Activated CD4-positive, alpha-beta T cell treated with anti-CD3 and anti-CD28 coated beads, Interleukin-2, Interleukin-4, amounts not matched to agents 100 ng/mL and 50 ng/mL, durations not matched to agents 16 hours and 8 hours (primary cell): ENCODE measurements around the gene RFTN1.
A peak's percentile ranks its signal among the peaks of the same experiment; 100 is the strongest.

Experiments
- DNase-seq: peaks from one replicate; pipeline ENCODE4 v3.0.0-alpha.2; 2020; ENCODE audit warnings: low spot score

RFTN1 gene

DNA sequence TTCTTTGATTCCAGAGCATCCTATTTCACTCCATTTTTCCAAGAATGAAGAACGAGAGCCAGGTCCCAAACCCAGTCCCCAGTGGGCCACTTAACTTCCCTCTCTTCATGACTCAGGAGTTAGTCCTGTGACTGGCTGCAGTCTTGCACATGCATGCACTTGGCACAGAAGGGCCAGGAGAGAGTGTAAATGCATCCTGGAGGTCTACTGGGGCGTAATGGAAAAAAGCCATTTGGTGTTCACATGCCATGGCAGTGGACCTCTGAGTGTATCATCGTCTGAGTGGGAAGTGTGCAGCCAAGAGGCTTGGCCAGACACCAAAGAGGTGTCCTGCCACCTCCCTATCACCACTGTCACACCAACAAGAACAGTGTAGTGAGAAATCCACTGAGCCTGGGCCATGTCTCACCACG, 15.1 kb upstream of the RFTN1 start:
- no peak for DNase-seq

GRCh38 chr3:16528106-16528505, 14.6 kb upstream of the RFTN1 start:
- DNase-seq, result no peak

DNA sequence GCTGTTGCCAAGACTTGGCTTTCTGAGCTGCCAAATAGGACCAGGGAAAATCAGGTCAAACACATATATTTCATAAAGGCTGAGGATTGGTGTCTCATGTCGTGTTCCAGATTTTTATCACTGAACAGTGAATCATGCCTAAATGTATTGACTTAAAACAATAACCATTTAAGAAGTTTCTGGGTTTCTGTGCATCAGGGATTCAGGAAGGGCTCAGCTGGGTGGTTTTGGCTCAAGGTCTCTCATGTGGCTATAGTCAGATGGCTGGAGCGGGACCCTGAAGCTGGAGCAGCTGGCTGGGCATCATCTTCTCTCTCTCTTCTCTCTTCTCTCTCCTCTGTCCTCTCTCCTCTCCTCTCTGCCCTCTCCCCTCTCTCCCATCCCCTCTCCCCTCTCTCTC, 10.7 kb upstream of the RFTN1 start:
- no peak for DNase-seq

DNA sequence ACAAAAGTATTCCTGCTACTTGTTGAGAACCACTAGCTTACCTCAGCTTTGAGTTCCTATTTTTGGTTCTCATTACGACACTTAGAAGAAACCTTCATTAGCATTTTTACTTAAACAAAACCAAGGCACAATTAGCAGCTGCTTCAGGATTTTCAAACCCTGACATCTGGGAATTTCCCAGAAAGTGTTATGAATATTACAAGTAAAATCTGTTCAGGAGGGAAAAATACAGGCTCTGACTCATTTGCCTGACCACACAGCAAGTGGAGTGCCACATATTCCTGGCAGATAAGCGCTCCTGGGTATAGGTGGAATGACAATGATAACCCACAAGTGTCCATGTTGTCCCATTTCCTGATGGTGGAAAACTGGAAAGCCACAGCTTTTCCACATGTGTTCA, 10.3 kb upstream of the RFTN1 start:
- DNase-seq, result no peak

GRCh38 chr3:16522834-16523233, 9.3 kb upstream of the RFTN1 start:
- DNase-seq, result no peak

- DNase-seq, result peak; percentile 69
These were observed 7.7 kb upstream of the RFTN1 start for GRCh38 chr3:16520970-16521881.

DNA sequence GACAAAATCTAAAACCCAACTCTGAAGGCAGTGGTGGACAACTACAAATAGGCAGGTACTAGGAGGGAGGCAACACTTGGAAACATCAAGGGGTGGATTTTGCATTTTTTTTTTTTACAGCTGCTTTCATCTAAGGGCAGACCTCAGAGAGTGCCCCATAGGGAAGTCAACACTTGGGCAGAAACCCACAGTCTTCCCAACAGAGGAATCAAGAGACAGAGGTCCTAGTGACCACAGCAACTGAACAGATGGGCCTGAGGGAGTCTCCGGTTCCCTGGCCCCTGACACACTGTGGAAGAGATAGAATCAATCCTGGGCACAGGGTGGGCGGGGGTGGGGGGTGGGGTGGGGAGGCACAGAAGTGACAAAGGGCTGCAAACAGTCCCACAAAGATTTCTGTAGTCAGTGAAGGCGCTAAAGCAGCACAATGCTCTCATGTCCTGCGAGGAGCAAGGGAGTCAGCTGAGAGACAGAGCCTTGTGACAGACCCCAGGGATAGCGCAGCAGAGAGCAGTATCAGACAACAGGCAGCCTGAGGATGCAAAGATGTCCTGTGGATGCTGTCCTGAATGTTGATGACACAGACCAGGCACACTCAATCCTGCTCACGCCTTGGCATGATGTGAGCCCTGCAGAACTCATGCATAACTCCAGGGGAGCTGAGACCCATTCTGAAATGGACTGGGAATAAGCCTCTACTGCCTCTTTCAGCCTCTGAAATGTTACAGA, 6.9 kb upstream of the RFTN1 start:
- DNase-seq, result no peak

GRCh38 chr3:16516695-16517481, 3.4 kb upstream of the RFTN1 start:
- no peak for DNase-seq

- DNase-seq, result no peak
These were observed 2.5 kb upstream of the RFTN1 start for GRCh38 chr3:16515885-16516420.

DNA sequence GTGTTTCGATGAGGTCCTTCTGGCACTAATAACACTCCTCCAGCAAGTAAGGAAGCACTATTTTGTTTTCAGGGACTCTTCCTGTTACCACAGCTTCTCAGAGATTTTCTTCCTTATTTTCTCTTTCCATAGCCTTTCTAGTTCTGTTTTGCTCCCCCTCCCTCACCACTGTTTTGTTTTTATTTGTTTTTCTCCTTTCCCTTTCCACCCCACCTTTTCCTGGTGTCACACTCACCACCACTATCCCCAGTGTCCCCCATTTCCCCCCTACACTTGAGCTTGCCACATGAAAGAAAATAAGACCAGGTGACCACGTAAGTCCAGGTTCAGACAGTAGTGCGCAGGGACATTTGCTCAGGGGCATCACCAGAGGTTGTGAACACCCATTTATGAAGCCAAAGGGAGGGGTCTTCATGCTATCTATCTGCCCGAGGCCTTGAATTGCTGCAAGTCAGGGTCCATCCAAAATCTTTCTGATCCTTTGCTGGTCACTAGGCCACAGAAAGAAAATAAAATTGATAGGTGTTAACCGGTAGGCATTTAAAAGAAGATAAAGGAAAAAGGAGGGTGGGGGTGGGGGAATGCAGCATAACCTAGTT, 1.4 kb upstream of the RFTN1 start:
- DNase-seq, result no peak

DNA sequence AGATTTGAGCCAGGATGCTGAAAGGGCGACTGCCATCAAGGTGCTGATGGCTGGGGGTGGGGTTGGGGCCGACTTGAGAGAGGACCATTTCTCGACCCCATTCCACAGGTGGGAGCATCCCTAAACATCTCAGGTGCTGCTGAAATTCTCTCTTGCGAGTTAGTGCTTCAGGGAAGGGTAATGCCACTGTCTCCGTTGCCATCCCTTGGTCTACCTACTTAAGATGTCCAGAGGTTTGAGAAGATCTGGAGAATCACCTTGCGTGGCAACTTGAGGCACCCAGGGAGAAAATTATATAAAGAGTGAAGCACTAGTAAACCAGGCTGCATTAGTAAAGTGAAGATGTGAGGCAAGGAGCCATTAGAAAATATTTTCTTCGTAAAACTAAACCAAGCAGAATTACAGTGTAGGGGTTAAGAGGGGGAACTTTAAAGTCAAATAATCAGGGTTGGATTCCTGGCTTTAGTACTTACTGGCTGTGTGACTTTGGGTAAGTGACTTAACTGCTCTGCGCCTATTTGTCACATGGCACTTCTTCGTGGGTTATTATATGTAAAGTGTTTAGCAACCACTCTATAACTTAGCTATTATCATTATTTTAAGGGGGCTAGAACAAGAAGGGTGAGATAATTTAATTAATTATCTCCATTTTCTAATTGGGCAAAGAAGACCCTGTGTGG, 662 bp upstream of the RFTN1 start:
- no peak for DNase-seq

- DNase-seq, result peak; percentile 57
These were observed 911 bp downstream of the RFTN1 start for GRCh38 chr3:16512435-16513140.

DNA sequence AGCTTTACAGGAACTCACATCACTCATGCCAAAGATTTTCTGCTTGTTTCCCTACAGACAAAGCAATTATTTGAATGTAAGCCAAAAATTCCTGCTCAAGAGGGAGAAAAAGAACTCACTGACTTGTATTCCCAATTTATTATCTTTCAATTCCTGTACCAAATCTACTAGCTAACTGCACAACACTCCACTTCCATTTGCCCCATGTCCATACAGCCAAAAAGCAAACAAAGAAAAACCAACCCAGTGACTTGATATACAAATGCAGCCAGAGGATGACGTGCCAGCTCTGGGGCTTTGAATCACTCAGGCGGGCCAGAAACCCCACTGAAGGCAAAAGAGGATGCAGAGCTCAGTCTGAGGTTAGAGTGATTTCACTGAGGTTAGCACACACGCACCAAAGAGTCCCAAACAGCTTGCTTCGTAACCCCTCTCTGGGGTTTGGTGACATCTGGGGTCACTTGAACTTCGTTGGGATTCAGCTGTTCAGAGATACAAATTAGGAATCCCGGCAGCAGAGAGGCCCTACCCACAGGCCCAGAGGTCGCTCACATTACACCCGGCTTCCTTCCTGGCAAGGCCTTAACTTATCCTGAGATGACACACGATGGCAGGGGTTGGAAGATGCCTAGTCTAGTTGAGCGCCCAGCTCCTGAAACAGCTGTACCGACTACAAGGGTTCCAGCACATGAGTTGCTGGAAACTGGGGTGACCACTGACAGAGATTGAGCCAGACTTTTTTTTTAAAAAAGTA, 1.6 kb downstream of the RFTN1 start:
- peak; percentile 90 for DNase-seq

GRCh38 chr3:16510620-16511319, 2.7 kb downstream of the RFTN1 start:
- DNase-seq, result no peak

DNA sequence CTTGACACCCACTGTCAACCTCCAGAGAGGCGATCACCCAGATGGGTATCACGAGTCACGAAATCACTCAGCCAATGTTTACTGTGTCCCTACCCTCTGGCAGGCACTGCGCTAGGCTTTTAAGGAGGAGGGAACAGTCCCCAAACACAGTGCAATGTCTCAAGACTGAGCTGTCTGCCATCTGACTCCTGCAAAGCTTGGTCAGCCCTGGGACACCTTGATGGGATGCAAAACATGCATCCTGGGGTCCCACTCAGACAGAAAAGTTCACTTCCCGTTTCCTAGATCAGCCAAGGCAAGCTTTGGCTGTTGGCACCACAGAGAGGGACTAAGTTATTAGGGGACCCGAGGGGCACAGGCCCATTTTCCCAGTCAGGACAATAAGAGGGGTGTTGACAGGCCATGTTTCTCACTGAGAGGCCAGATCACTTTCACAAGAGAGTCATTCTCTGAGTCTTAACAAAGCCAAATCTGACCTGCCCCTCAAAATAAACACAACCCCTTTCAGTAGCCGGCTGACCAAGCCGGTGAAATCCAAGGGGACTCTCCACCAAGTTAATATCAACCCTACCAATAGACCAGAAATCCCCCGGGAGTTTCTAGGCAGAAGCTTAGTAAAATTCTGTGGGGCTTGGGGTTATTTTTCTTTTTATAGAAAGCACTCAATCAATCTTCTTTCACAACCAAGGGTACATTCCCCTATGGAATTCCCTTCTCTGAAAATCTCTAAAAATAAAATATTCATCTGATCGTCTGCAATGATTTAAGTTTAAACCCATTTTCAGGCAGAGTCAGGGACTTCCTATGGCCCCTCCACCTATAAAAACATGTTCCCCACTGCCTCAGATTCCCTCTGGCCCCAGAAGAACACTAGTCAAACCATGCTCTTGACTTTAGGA, 3.5 kb downstream of the RFTN1 start:
- no peak for DNase-seq

GRCh38 chr3:16508591-16508995, 4.9 kb downstream of the RFTN1 start:
- peak; percentile 58 for DNase-seq

DNA sequence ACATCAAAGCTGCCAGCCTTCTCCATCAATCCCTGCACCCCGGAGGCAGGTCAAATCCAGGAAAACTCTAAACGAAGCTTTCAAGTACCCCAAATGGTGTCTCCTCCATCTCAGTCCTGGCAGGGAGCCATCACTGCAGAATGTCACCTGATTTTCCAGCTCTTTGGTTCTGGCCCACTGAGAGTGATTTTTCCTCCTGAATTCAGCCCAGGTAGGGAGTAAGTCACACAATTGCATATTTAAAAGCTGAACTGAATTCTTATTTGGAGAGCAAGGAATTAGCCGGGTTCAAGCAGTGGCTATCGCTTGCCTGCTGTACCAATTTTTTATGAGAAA, 5.3 kb downstream of the RFTN1 start:
- no peak for DNase-seq

DNA sequence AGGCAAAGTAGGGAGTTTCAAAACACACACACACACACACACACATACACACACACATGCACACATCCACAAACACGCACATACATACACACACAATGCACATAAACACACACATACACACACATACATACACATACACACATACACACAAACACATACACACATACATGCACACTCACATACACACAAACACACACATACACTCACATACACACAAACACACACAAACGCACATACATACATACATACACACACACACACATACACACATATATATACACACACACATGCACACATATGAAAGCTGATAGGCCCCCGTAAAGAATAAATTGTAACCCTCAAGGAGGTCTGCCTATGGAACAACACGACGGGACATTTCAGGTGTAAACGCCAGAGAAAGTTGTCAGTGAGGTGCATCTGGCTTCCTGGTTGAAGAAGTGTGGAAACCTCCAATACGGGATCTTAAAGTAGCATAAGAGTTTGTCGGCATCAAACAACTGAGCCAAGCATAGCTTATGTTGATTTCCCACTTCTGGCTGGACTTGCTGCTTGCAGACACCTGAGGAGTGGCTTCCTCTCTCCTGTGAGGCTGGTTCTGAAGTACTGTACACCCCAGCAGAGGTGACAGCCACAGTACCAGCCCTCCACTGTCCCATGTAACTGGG, 5.8 kb downstream of the RFTN1 start:
- DNase-seq, result no peak
